PC-3 (cell line): ENCODE data around the gene IFNL1. TPM values are rescaled to one million over a fixed set of nuclear protein-coding genes. Genes with fewer than 3 reads are reported as not detected.
"Not testable (repeated sequence)": the region's sequence is repeated elsewhere in the genome, so short reads cannot be mapped to it uniquely, and the experiment has no call there.

ENCODE experiments used
- ATAC-seq: fragments of 200-7000 bp; cut with Tn5 transposase; 2 replicates; pipeline ENCODE4 v1.9.1; 2020; ENCODE audit warnings: mild to moderate bottlenecking, moderate library complexity
- BruUV-seq: library from RNA; stranded (reverse); fragments of 400-500 nt; replicated peaks from 2 replicates; lab custom pipeline; 2021; lab: Mats Ljungman, UMichigan
- CTCF ChIA-PET: fragments of 300-600 bp; sonication (Branson Sonifier 250); formaldehyde crosslinking; loops from one replicate; lab custom pipeline; 2022; ENCODE audit warnings: antibody characterized with exemption; lab: Charles Lee
- POLR2A ChIA-PET: fragments of 300-600 bp; sonication (Branson Sonifier 250); formaldehyde crosslinking; loops from one replicate; lab custom pipeline; 2022; ENCODE audit warnings: antibody characterized with exemption; ENCODE audit not compliant: unreplicated experiment; lab: Charles Lee
- DNase-seq: peaks from one replicate; pipeline ENCODE4 v3.0.0-alpha.2; 2015
- H2AFZ ChIP-seq: fragments of 300-600 bp; sonication (generic); 2 replicates; pipeline ENCODE4 v1.6.0; 2016; ENCODE audit warnings: antibody characterized with exemption, low read length
- H3F3A ChIP-seq: fragments of 300-600 bp; sonication (generic); one replicate; pipeline ENCODE4 v1.6.0; 2017; ENCODE audit warnings: antibody characterized with exemption, low read length, control low read depth, mild to moderate bottlenecking; ENCODE audit not compliant: unreplicated experiment
- H3K27ac ChIP-seq: fragments of 300-600 bp; sonication (generic); 2 replicates; pipeline ENCODE4 v1.5.1; 2016; ENCODE audit warnings: mild to moderate bottlenecking, low read length
- H3K27me3 ChIP-seq: fragments of 300-600 bp; sonication (generic); 2 replicates; pipeline ENCODE4 v1.6.1; 2016; ENCODE audit warnings: low read length, mixed read lengths
- H3K36me3 ChIP-seq: fragments of 300-600 bp; sonication (generic); 2 replicates; pipeline ENCODE4 v1.6.1; 2016; ENCODE audit warnings: low read depth, mixed run types, low read length, mixed read lengths
- H3K4me1 ChIP-seq: fragments of 300-600 bp; sonication (generic); 2 replicates; pipeline ENCODE4 v1.5.1; 2016; ENCODE audit warnings: low read length; ENCODE audit not compliant: insufficient read depth
- H3K4me2 ChIP-seq: fragments of 300-600 bp; sonication (generic); 2 replicates; pipeline ENCODE4 v1.6.0; 2016; ENCODE audit warnings: low read length
- H3K4me3 ChIP-seq: fragments of 300-600 bp; sonication (generic); 2 replicates; pipeline ENCODE4 v1.5.1; 2016; ENCODE audit warnings: mild to moderate bottlenecking, low read length, mixed read lengths
- H3K79me2 ChIP-seq: fragments of 300-600 bp; sonication (generic); 2 replicates; pipeline ENCODE4 v1.6.1; 2017; ENCODE audit warnings: low read length, mixed read lengths
- H3K9ac ChIP-seq: fragments of 300-600 bp; sonication (generic); 2 replicates; pipeline ENCODE4 v1.6.0; 2016; ENCODE audit warnings: mild to moderate bottlenecking, low read length
- H3K9me2 ChIP-seq: fragments of 300-600 bp; sonication (generic); replicated peaks from 2 replicates; pipeline ENCODE4 v1.6.1; 2016; ENCODE audit warnings: mixed run types, low read length, mixed read lengths
- H3K9me3 ChIP-seq: fragments of 300-600 bp; sonication (generic); 2 replicates; pipeline ENCODE4 v1.6.1; 2016; ENCODE audit warnings: low read length, mixed read lengths
- H4K20me1 ChIP-seq: fragments of 300-600 bp; sonication (generic); 2 replicates; pipeline ENCODE4 v1.6.1; 2016; ENCODE audit warnings: low read length, mixed read lengths
- CTCF ChIP-seq: fragments of 300-600 bp; sonication (generic); conservative IDR thresholded peaks from 2 replicates; pipeline ENCODE4 v1.5.1; 2017; ENCODE audit warnings: antibody characterized with exemption, low read depth, mild to moderate bottlenecking, low read length
- EZH2 ChIP-seq: fragments of 300-600 bp; sonication (generic); IDR thresholded peaks from one replicate; pipeline ENCODE4 v1.6.1; 2017; ENCODE audit warnings: antibody characterized with exemption, mild to moderate bottlenecking, low read length; ENCODE audit not compliant: unreplicated experiment
- EZH2phosphoT487 ChIP-seq: fragments of 300-600 bp; sonication (generic); IDR thresholded peaks from 2 replicates; pipeline ENCODE4 v1.6.1; 2018; ENCODE audit warnings: mild to moderate bottlenecking, antibody characterized with exemption, low read length, borderline replicate concordance
- intact Hi-C: fragments of 100-400 bp; cut with micrococcal nuclease; formaldehyde crosslinking; loops from 2 replicates; pipeline ENCODE4 v1.9.0; 2023
- total RNA-seq: library from RNA; depleted of rRNA; stranded (reverse); fragments of >200 nt; gene quantifications from 2 replicates; pipeline ENCODE4 v1.2.3, GENCODE V29; 2014

The IFNL1 gene
- total RNA-seq, 1 experiment from 2014 or later, result not detected

GRCh38 chr19:39265321-39265916 is 30.8 kb upstream of the IFNL1 start:
- H3K79me2 ChIP-seq, result no peaks in the 10 kb centered on the region
- intact Hi-C loops, result no loop called here
- H3K9me2 ChIP-seq, result no peaks in the 10 kb centered on the region
- no peak overlapping the region for H2AFZ ChIP-seq
- no peaks in the 10 kb centered on the region for H4K20me1 ChIP-seq
- H3K4me2 ChIP-seq, result no peak overlapping the region
- CTCF ChIA-PET, result no interaction called here
- POLR2A ChIA-PET, result no interaction called here
- no peaks in the 10 kb centered on the region for H3K27me3 ChIP-seq
- no peaks in the 10 kb centered on the region for H3K9me3 ChIP-seq
- no peak overlapping the region for H3K4me3 ChIP-seq
- H3K9ac ChIP-seq, result no peak overlapping the region
- no peak for ATAC-seq
- no peak for DNase-seq
- H3K36me3 ChIP-seq, result no peaks in the 10 kb centered on the region
- H3F3A ChIP-seq, result no peaks in the 10 kb centered on the region
- TF ChIP-seq EZH2 (no peak), EZH2phosphoT487 (no peak), CTCF (no peak)
- no peaks in the 10 kb centered on the region for H3K4me1 ChIP-seq
- no TSS peak for BruUV-seq
- no peak overlapping the region for H3K27ac ChIP-seq

DNA sequence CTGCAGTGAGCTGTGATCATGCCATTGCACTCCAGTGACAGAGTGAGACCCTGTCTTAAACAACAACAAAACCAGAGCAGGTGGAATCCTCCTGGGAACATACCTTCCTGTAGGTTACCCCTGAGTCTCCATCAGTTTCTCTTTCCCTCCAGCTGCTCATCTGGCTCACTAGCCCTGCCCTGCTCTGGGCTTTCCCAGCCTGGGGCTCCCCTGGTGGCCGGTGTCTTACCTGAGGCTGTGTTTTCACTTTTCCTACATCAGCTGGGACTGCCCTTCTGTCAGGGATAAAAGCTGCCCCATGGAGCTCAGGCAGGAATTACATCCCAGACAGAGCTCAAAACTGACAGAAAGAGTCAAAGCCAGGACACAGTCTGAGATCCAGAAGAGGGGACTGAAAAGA is 28.1 kb upstream of the IFNL1 start, which contains the start of gene IFNL2:
Gene IFNL2 (plus strand): TSS at position 312 of the 400 bp plus-strand sequence. CDS start 173 bp downstream, outside the sequence.
- H3K4me3 ChIP-seq, H3K9ac ChIP-seq, H3K9me3 ChIP-seq, H3K4me2 ChIP-seq, H3K4me1 ChIP-seq, H3K36me3 ChIP-seq, H2AFZ ChIP-seq, H3K27me3 ChIP-seq, H4K20me1 ChIP-seq, intact Hi-C loops, POLR2A ChIA-PET, H3F3A ChIP-seq, H3K9me2 ChIP-seq, DNase-seq, H3K79me2 ChIP-seq, H3K27ac ChIP-seq, BruUV-seq: not testable (repeated sequence)
- CTCF ChIA-PET, result interaction anchor here (0.6 kb wide), 1 partner anchor 58 kb away, joined by 7 read pairs; no protein-coding TSS in a partner anchor
- peak; percentile 79 for ATAC-seq

DNA sequence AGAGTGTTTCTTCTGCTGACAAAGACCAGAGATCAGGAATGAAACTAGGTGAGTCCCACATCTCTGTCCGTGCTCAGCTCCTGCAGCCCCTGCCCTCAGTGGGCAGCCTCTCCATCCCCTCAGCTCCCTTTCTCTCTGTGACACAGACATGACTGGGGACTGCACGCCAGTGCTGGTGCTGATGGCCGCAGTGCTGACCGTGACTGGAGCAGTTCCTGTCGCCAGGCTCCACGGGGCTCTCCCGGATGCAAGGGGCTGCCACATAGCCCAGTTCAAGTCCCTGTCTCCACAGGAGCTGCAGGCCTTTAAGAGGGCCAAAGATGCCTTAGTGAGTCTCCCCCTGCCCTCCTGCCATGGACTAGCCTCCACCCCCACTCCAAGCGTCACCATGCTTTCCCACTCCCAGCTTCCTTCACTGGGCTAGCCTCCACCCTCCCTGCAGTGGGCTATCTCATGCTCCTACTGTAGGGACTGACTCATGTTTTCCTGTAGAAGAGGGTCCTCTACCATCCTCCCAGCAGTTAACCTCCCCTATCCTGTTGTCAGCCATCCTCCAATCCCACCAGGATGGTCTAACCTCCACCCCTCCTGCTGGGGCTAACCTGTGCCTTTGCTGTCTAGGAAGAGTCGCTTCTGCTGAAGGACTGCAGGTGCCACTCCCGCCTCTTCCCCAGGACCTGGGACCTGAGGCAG is 27.5 kb upstream of the IFNL1 start:
- ATAC-seq, H3K9me2 ChIP-seq, H3K36me3 ChIP-seq, H3K27ac ChIP-seq, H3F3A ChIP-seq, POLR2A ChIA-PET, H3K4me2 ChIP-seq, H3K4me3 ChIP-seq, intact Hi-C loops, BruUV-seq, H3K9ac ChIP-seq, H2AFZ ChIP-seq, H3K79me2 ChIP-seq, H4K20me1 ChIP-seq, DNase-seq, H3K27me3 ChIP-seq, H3K4me1 ChIP-seq, H3K9me3 ChIP-seq: not testable (repeated sequence)
- CTCF ChIA-PET, result interaction anchor here (0.6 kb wide), 1 partner anchor 59 kb away, joined by 7 read pairs; no protein-coding TSS in a partner anchor

DNA sequence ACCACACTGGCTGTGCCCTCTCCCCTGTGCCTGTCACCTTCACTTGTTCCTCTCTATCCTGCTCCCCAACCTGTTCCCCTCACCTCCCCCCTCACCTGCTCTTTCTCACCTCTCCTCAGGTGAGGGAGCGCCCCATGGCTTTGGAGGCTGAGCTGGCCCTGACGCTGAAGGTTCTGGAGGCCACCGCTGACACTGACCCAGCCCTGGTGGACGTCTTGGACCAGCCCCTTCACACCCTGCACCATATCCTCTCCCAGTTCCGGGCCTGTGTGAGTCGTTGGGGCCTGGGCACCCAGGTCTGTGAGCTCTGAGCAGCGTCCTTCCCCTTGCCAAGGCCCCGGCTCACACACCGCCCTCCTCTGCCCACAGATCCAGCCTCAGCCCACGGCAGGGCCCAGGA is 26.8 kb upstream of the IFNL1 start:
- H3K36me3 ChIP-seq, H3K4me3 ChIP-seq, H3K9ac ChIP-seq, DNase-seq, H3K27ac ChIP-seq, H3F3A ChIP-seq, BruUV-seq, H3K4me1 ChIP-seq, H3K9me3 ChIP-seq, CTCF ChIA-PET, intact Hi-C loops, POLR2A ChIA-PET, H3K9me2 ChIP-seq, ATAC-seq, H4K20me1 ChIP-seq, H3K27me3 ChIP-seq, H2AFZ ChIP-seq, H3K79me2 ChIP-seq, H3K4me2 ChIP-seq: not testable (repeated sequence)
